ENCODE results near the gene TOP2B. TPM values are rescaled to one million over a fixed set of nuclear protein-coding genes. Genes with fewer than 3 reads are reported as not detected.
A peak's percentile ranks its signal among the peaks of the same experiment; 100 is the strongest.

Gene TOP2B
- total and polyA plus RNA-seq, 7 experiments from 2014 or later = 66.6 to 190 (median 123) TPM

- peak; percentile 44 for ATAC-seq
- H3K27me3 Mint-ChIP-seq = peaks cover 0 to 4% (median 0%) of the 10 kb centered on the region in 5 donors
These were observed 567 bp downstream of the TOP2B start for GRCh38 chr3:25663869-25664811.

GRCh38 chr3:25663347-25663868 lies 1.3 kb downstream of the TOP2B start:
- peak overlapping the region; percentile 63 for H3K4me3 ChIP-seq (ENCODE audit: low read length)
- ChIA-PET CTCF (interaction anchor here (0.6 kb wide), 1 partner anchor 1825 kb away, joined by 3 read pairs; no protein-coding TSS in a partner anchor), POLR2A (interaction anchor here (1.5 kb wide), 1 partner anchor 120 kb away, joined by 8 read pairs; the partner anchor contains the start of gene NGLY1)
- peaks cover 0 to 3% (median 0%) of the 10 kb centered on the region in 3 experiments for H3K36me3 ChIP-seq (ENCODE audit: control insufficient read depth in 2 of 3, insufficient read depth in 3 of 3, low read length in 3 of 3)
- Mint-ChIP-seq H3K27me3 (peaks cover 0 to 4% (median 0%) of the 10 kb centered on the region in 5 donors), H3K4me1 (peaks cover 27 to 70% (median 64%) of the 10 kb centered on the region in 7 donors), H3K9me3 (peaks cover 0 to 4% (median 0%) of the 10 kb centered on the region in 11 donors), H3K27ac (peak overlapping the region; percentile 95 to 100 (median 99)), H3K36me3 (peaks cover 0 to 8% (median 4%) of the 10 kb centered on the region in 5 donors), H3K4me3 (peak overlapping the region; percentile 89 to 100 (median 99))
- ATAC-seq = no peak
- no peaks in the 10 kb centered on the region for H3K27me3 ChIP-seq (ENCODE audit: control insufficient read depth in 2 of 2, insufficient read depth in 2 of 2, low read length in 2 of 2)
- peaks cover 24 to 42% of the 10 kb centered on the region in 2 donors for H3K4me1 ChIP-seq (ENCODE audit: control insufficient read depth in 2 of 2, insufficient read depth in 2 of 2, low read length in 2 of 2)
- peak in 4 of 9 donors; percentile 27 to 38 (median 37) for DNase-seq
- intact Hi-C loops (cut with micrococcal nuclease) = loop anchor here (1.0 to 10.0 kb wide), 12 partner anchors 8 to 1971 kb away; partner anchors contain the start of genes NKIRAS1 (in 1 of the 2), NR1D2 (in 1 of the 2), RPL15 (in 1 of the 2) and SLC4A7 (in 1 of the 2)
- H3K27ac ChIP-seq (ENCODE audit: low read depth, low read length) = peak overlapping the region; percentile 95
- H3K9me3 ChIP-seq (ENCODE audit: control insufficient read depth in 2 of 3, low read length in 3 of 3) = no peaks in the 10 kb centered on the region

More at GRCh38 chr3:25663869-25664811, 567 bp downstream of the TOP2B start:
- peaks cover 0 to 3% (median 0%) of the 10 kb centered on the region in 3 experiments for H3K36me3 ChIP-seq (ENCODE audit: control insufficient read depth in 2 of 3, insufficient read depth in 3 of 3, low read length in 3 of 3)
- peak overlapping the region; percentile 89 to 100 (median 99) for H3K4me3 Mint-ChIP-seq
- H3K4me1 ChIP-seq (ENCODE audit: control insufficient read depth in 2 of 2, insufficient read depth in 2 of 2, low read length in 2 of 2) = peaks cover 18 to 39% of the 10 kb centered on the region in 2 donors
- intact Hi-C loops (cut with micrococcal nuclease) = loop anchor here (1.0 to 10.0 kb wide), 13 partner anchors 9 to 1971 kb away; partner anchors contain the start of genes NKIRAS1 (in 2 of the 2), RPL15 (in 2 of the 2), NR1D2 (in 1 of the 2) and SLC4A7 (in 1 of the 2)
- no peaks in the 10 kb centered on the region for H3K27me3 ChIP-seq (ENCODE audit: control insufficient read depth in 2 of 2, insufficient read depth in 2 of 2, low read length in 2 of 2)
- peak overlapping the region; percentile 95 for H3K27ac ChIP-seq (ENCODE audit: low read depth, low read length)
- ChIA-PET POLR2A (interaction anchor here (1.5 kb wide), 1 partner anchor 119 kb away, joined by 8 read pairs; the partner anchor contains the start of gene NGLY1), CTCF (interaction anchor here (0.6 kb wide), 1 partner anchor 1824 kb away, joined by 3 read pairs; no protein-coding TSS in a partner anchor)
- peaks cover 24 to 63% (median 57%) of the 10 kb centered on the region in 7 donors for H3K4me1 Mint-ChIP-seq
- peak overlapping the region; percentile 63 for H3K4me3 ChIP-seq (ENCODE audit: low read length)
- no peaks in the 10 kb centered on the region for H3K9me3 ChIP-seq (ENCODE audit: control insufficient read depth in 2 of 3, low read length in 3 of 3)
- peak overlapping the region; percentile 97 to 100 (median 99) for H3K27ac Mint-ChIP-seq
- peaks cover 0 to 4% (median 0%) of the 10 kb centered on the region in 11 donors for H3K9me3 Mint-ChIP-seq
- H3K36me3 Mint-ChIP-seq = peaks cover 0 to 8% (median 3%) of the 10 kb centered on the region in 5 donors
- DNase-seq = peak; percentile 44 to 80 (median 63)

DNA sequence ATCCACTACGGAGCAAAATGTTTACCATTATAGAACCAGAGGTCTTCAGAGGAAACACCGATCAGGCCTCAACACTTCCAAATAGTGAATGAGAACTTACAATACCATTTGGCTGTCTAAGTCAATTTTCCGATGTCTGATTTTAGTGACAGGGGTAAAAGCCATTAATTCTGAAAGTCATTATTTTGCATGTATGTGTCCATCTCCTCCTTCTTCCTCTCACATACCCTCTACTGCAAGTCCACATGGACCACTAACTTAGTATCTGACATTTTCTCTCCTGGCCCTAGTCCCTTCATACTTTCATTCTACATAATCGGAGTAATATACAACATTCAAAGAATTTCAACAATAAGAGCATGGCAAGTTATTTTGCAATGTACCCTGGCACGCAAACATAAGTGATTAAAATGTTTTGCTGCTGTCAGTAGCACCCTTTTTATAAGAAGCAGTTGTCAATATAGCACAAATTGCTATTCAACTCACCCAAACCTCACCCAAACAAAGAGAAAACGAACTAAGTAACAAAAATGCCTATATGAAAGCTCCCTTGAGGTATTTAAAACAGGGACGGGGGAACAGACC lies 1.9 kb downstream of the TOP2B start:
- Mint-ChIP-seq H3K4me1 (peaks cover 27 to 70% (median 64%) of the 10 kb centered on the region in 7 donors), H3K4me3 (peak overlapping the region; percentile 89 to 100 (median 99)), H3K36me3 (peaks cover 0 to 8% (median 4%) of the 10 kb centered on the region in 5 donors), H3K27ac (peak overlapping the region; percentile 95 to 100 (median 99)), H3K27me3 (peaks cover 0 to 3% (median 0%) of the 10 kb centered on the region in 5 donors), H3K9me3 (peaks cover 0 to 4% (median 0%) of the 10 kb centered on the region in 11 donors)
- POLR2A ChIA-PET = interaction anchor here (0.6 to 1.5 kb wide), 2 partner anchors 120 to 123 kb away, joined by 4 to 8 read pairs; partner anchors contain the start of gene NGLY1
- H3K4me3 ChIP-seq (ENCODE audit: low read length) = peak overlapping the region; percentile 63
- peaks cover 24 to 42% of the 10 kb centered on the region in 2 donors for H3K4me1 ChIP-seq (ENCODE audit: control insufficient read depth in 2 of 2, insufficient read depth in 2 of 2, low read length in 2 of 2)
- intact Hi-C loops (cut with micrococcal nuclease) = loop anchor here (1.0 to 10.0 kb wide), 12 partner anchors 8 to 1972 kb away; partner anchors contain the start of genes NKIRAS1 (in 1 of the 2), NR1D2 (in 1 of the 2), RPL15 (in 1 of the 2) and SLC4A7 (in 1 of the 2)
- H3K9me3 ChIP-seq (ENCODE audit: control insufficient read depth in 2 of 3, low read length in 3 of 3) = no peaks in the 10 kb centered on the region
- ATAC-seq = no peak
- H3K27ac ChIP-seq (ENCODE audit: low read depth, low read length) = peak overlapping the region; percentile 95
- H3K27me3 ChIP-seq (ENCODE audit: control insufficient read depth in 2 of 2, insufficient read depth in 2 of 2, low read length in 2 of 2) = no peaks in the 10 kb centered on the region
- no peak for DNase-seq
- peaks cover 0 to 3% (median 0%) of the 10 kb centered on the region in 3 experiments for H3K36me3 ChIP-seq (ENCODE audit: control insufficient read depth in 2 of 3, insufficient read depth in 3 of 3, low read length in 3 of 3)
- CTCF ChIA-PET = interaction anchor here (0.6 kb wide), 1 partner anchor 1825 kb away, joined by 3 read pairs; no protein-coding TSS in a partner anchor

- no peak for ATAC-seq
- Histone ChIP-seq H3K4me1 (ENCODE audit: control insufficient read depth in 2 of 2, insufficient read depth in 2 of 2, low read length in 2 of 2) (peaks cover 32 to 42% of the 10 kb centered on the region in 2 donors), H3K36me3 (ENCODE audit: control insufficient read depth in 2 of 3, insufficient read depth in 3 of 3, low read length in 3 of 3) (peaks cover 0 to 3% (median 0%) of the 10 kb centered on the region in 3 experiments)
These were observed 2.8 kb downstream of the TOP2B start for GRCh38 chr3:25661694-25662437.

GRCh38 chr3:25658836-25659235 lies 5.9 kb downstream of the TOP2B start:
- peak overlapping the region; percentile 24 for H3K27ac ChIP-seq (ENCODE audit: low read depth, low read length)
- ATAC-seq = no peak
- peaks cover 0 to 1% (median 0%) of the 10 kb centered on the region in 11 donors for H3K9me3 Mint-ChIP-seq

More at GRCh38 chr3:25661694-25662437, 2.8 kb downstream of the TOP2B start:
- intact Hi-C loops (cut with micrococcal nuclease) = loop anchor here (2.0 to 10.0 kb wide), 8 partner anchors 60 to 1973 kb away; partner anchors contain the start of genes NKIRAS1 (in 1 of the 2), NR1D2 (in 1 of the 2), RPL15 (in 1 of the 2) and SLC4A7 (in 1 of the 2)
- H3K9me3 ChIP-seq (ENCODE audit: control insufficient read depth in 2 of 3, low read length in 3 of 3) = no peaks in the 10 kb centered on the region
- H3K27me3 ChIP-seq (ENCODE audit: control insufficient read depth in 2 of 2, insufficient read depth in 2 of 2, low read length in 2 of 2) = no peaks in the 10 kb centered on the region
- peaks cover 0 to under 1% (median 0%) of the 10 kb centered on the region in 5 donors for H3K27me3 Mint-ChIP-seq
- H3K4me3 ChIP-seq (ENCODE audit: low read length) = no peak overlapping the region
- peaks cover 0 to 4% (median 0%) of the 10 kb centered on the region in 11 donors for H3K9me3 Mint-ChIP-seq
- H3K4me1 Mint-ChIP-seq = peaks cover 33 to 78% (median 69%) of the 10 kb centered on the region in 7 donors
- ChIA-PET CTCF (interaction anchor here (1.0 to 1.4 kb wide), 2 partner anchors 13 to 196 kb away, joined by 5 read pairs; no protein-coding TSS in a partner anchor), POLR2A (interaction anchor here (0.6 to 1.2 kb wide), 4 partner anchors 11 to 195 kb away, joined by 3 to 5 read pairs (median 4); partner anchors contain the start of gene OXSM)
- no peak for DNase-seq
- H3K27ac ChIP-seq (ENCODE audit: low read depth, low read length) = peak overlapping the region; percentile 95
- H3K36me3 Mint-ChIP-seq = peaks cover 0 to 9% (median 6%) of the 10 kb centered on the region in 5 donors
- peak overlapping the region; percentile 21 to 99 (median 84) for H3K4me3 Mint-ChIP-seq
- peak overlapping the region in 5 of 9 donors; percentile 19 to 67 (median 38) for H3K27ac Mint-ChIP-seq

More at GRCh38 chr3:25658836-25659235, 5.9 kb downstream of the TOP2B start:
- H3K4me3 Mint-ChIP-seq = peak overlapping the region in 8 of 10 donors; percentile 4 to 89 (median 44)
- peaks cover 0 to 14% (median 8%) of the 10 kb centered on the region in 5 donors for H3K36me3 Mint-ChIP-seq
- DNase-seq = no peak
- CTCF ChIA-PET = interaction anchor here (1.3 kb wide), 1 partner anchor 198 kb away, joined by 6 read pairs; no protein-coding TSS in a partner anchor
- Histone ChIP-seq H3K27me3 (ENCODE audit: control insufficient read depth in 2 of 2, insufficient read depth in 2 of 2, low read length in 2 of 2) (no peaks in the 10 kb centered on the region), H3K4me3 (ENCODE audit: low read length) (no peak overlapping the region), H3K9me3 (ENCODE audit: control insufficient read depth in 2 of 3, low read length in 3 of 3) (no peaks in the 10 kb centered on the region), H3K4me1 (ENCODE audit: control insufficient read depth in 2 of 2, insufficient read depth in 2 of 2, low read length in 2 of 2) (peaks cover 43 to 52% of the 10 kb centered on the region in 2 donors), H3K36me3 (ENCODE audit: control insufficient read depth in 2 of 3, insufficient read depth in 3 of 3, low read length in 3 of 3) (no peaks in the 10 kb centered on the region)
- H3K27ac Mint-ChIP-seq = peak overlapping the region in 6 of 9 donors; percentile 3 to 65 (median 24)
- POLR2A ChIA-PET = interaction anchor here (0.9 kb wide), 1 partner anchor 14 kb away, joined by 3 read pairs; no protein-coding TSS in a partner anchor
- intact Hi-C loops (cut with micrococcal nuclease) = no loop called here
- H3K4me1 Mint-ChIP-seq = peaks cover 44 to 87% (median 81%) of the 10 kb centered on the region in 7 donors
- H3K27me3 Mint-ChIP-seq = no peaks in the 10 kb centered on the region
